IMR-90 (cell line): ENCODE results near the gene ATP10D. TPM values are rescaled to one million over a fixed set of nuclear protein-coding genes. Genes with fewer than 3 reads are reported as not detected.

ENCODE experiments used
- ATAC-seq: fragments of 200-7000 bp; cut with Tn5 transposase; 2 replicates; pipeline ENCODE4 v1.9.1; 2020; ENCODE audit warnings: low read depth, mild to moderate bottlenecking, moderate library complexity
- BruUV-seq: library from RNA; stranded (reverse); fragments of 400-500 nt; replicated peaks from 2 replicates; lab custom pipeline; 2021; lab: Mats Ljungman, UMichigan
- CTCF ChIA-PET: fragments of 300-600 bp; formaldehyde crosslinking; extraction: SDS; loops from one replicate; lab custom pipeline; 2021; ENCODE audit warnings: antibody characterized with exemption; lab: Yijun Ruan, JAX
- POLR2A ChIA-PET: fragments of 300-600 bp; sonication (Branson Sonifier 250); formaldehyde crosslinking; loops from one replicate; lab custom pipeline; 2022; ENCODE audit warnings: antibody characterized with exemption; ENCODE audit not compliant: unreplicated experiment; lab: Charles Lee
- DNase-seq: peaks from one replicate; pipeline ENCODE4 v3.0.0; 2013
- H2AFZ ChIP-seq: replicated peaks from 2 replicates; pipeline ENCODE3; 2013; ENCODE audit warnings: low read length, mild to moderate bottlenecking; ENCODE audit not compliant: poor library complexity
- H2AK5ac ChIP-seq: 2 replicates; pipeline ENCODE4 v1.6.1; 2013; ENCODE audit warnings: low read depth, low read length, inconsistent platforms
- H2AK9ac ChIP-seq: replicated peaks from 2 replicates; pipeline ENCODE3; 2013; ENCODE audit warnings: mild to moderate bottlenecking, low read depth, low read length, moderate library complexity; ENCODE audit not compliant: poor library complexity
- H2BK120ac ChIP-seq: 2 replicates; pipeline ENCODE4 v1.6.1; 2013; ENCODE audit warnings: low read depth, low read length, inconsistent platforms
- H2BK15ac ChIP-seq: 3 replicates; pipeline ENCODE4 v1.6.1; 2013; ENCODE audit warnings: low read depth, low read length, inconsistent platforms
- H2BK20ac ChIP-seq: 2 replicates; pipeline ENCODE4 v1.6.1; 2013; ENCODE audit warnings: low read depth, mild to moderate bottlenecking, inconsistent platforms, low read length, moderate library complexity
- H2BK5ac ChIP-seq: 2 replicates; pipeline ENCODE4 v1.6.1; 2013; ENCODE audit warnings: mild to moderate bottlenecking, low read depth, low read length, inconsistent platforms; ENCODE audit not compliant: poor library complexity, severe bottlenecking
- H3K14ac ChIP-seq: replicated peaks from 2 replicates; pipeline ENCODE4 v1.6.1; 2013; ENCODE audit warnings: low read depth, low read length, inconsistent platforms
- H3K18ac ChIP-seq: 2 replicates; pipeline ENCODE4 v1.6.1; 2013; ENCODE audit warnings: low read depth, low read length, control low read depth
- H3K23ac ChIP-seq: 2 replicates; pipeline ENCODE4 v1.6.1; 2013; ENCODE audit warnings: low read depth, low read length, inconsistent platforms
- H3K27ac ChIP-seq: 2 replicates; pipeline ENCODE4 v1.5.1; 2013; ENCODE audit warnings: mild to moderate bottlenecking, control low read depth, low read length; ENCODE audit not compliant: insufficient read depth
- H3K27me3 ChIP-seq: 2 replicates; pipeline ENCODE4 v1.6.1; 2013; ENCODE audit warnings: low read length; ENCODE audit not compliant: control insufficient read depth, insufficient read depth
- H3K36me3 ChIP-seq: 2 replicates; pipeline ENCODE4 v1.6.1; 2013; ENCODE audit warnings: low read length, mixed read lengths; ENCODE audit not compliant: control insufficient read depth, insufficient read depth
- H3K4ac ChIP-seq: 2 replicates; pipeline ENCODE4 v1.6.1; 2013; ENCODE audit warnings: low read depth, low read length, inconsistent platforms
- H3K4me1 ChIP-seq: 2 replicates; pipeline ENCODE4 v1.6.1; 2013; ENCODE audit warnings: low read length, mixed read lengths; ENCODE audit not compliant: control insufficient read depth, insufficient read depth
- H3K4me2 ChIP-seq: 2 replicates; pipeline ENCODE4 v1.6.1; 2013; ENCODE audit warnings: low read depth, mild to moderate bottlenecking, control low read depth, low read length, moderate library complexity
- H3K4me3 ChIP-seq: 2 replicates; pipeline ENCODE4 v1.5.1; 2013; ENCODE audit warnings: low read depth, mild to moderate bottlenecking, control low read depth, low read length, moderate library complexity; ENCODE audit not compliant: insufficient read depth
- H3K56ac ChIP-seq: 2 replicates; pipeline ENCODE4 v1.6.1; 2013; ENCODE audit warnings: low read length, inconsistent platforms; ENCODE audit not compliant: insufficient read depth; ENCODE audit errors: extremely low read depth
- H3K79me1 ChIP-seq, 2 experiments: 2 replicates each; pipeline ENCODE4 v1.6.1; 2013; ENCODE audit warnings: low read length in 2 of 2, inconsistent platforms in 1 of 2, low read depth in 1 of 2
- H3K9ac ChIP-seq: 2 replicates; pipeline ENCODE4 v1.6.1; 2013; ENCODE audit warnings: low read depth, low read length, control low read depth
- H3K9me1 ChIP-seq: 2 replicates; pipeline ENCODE4 v1.6.1; 2013; ENCODE audit warnings: low read length, inconsistent platforms; ENCODE audit not compliant: insufficient read depth
- H3K9me3 ChIP-seq: 2 replicates; pipeline ENCODE4 v1.6.1; 2013; ENCODE audit warnings: low read length; ENCODE audit not compliant: control insufficient read depth, insufficient read depth
- H4K20me1 ChIP-seq: 2 replicates; pipeline ENCODE4 v1.6.1; 2013; ENCODE audit warnings: low read length, inconsistent platforms; ENCODE audit not compliant: insufficient read depth
- H4K5ac ChIP-seq: 2 replicates; pipeline ENCODE4 v1.6.1; 2013; ENCODE audit warnings: mild to moderate bottlenecking, low read depth, low read length, control low read depth
- H4K8ac ChIP-seq, 2 experiments: 2 replicates each; pipeline ENCODE4 v1.6.1; 2013; ENCODE audit warnings: low read depth in 2 of 2, low read length in 2 of 2, control low read depth in 1 of 2, inconsistent platforms in 1 of 2
- H4K91ac ChIP-seq: 2 replicates; pipeline ENCODE4 v1.6.1; 2013; ENCODE audit warnings: low read depth, low read length, inconsistent platforms; ENCODE audit not compliant: insufficient read depth
- BHLHE40 ChIP-seq: fragments of 150-350 bp; IDR thresholded peaks from 2 replicates; pipeline ENCODE4 v1.6.1; 2016; ENCODE audit warnings: mild to moderate bottlenecking, low read depth, low read length
- CEBPB ChIP-seq: IDR thresholded peaks from 2 replicates; pipeline ENCODE4 v1.6.1; 2012; ENCODE audit warnings: low read depth, low read length, improper control_type of control experiment
- FOS ChIP-seq: fragments of 150-350 bp; IDR thresholded peaks from 2 replicates; pipeline ENCODE4 v1.6.1; 2016; ENCODE audit warnings: low read depth, low read length
- MAFK ChIP-seq: IDR thresholded peaks from 2 replicates; pipeline ENCODE4 v1.6.1; 2012; ENCODE audit warnings: low read depth, low read length, improper control_type of control experiment
- MAZ ChIP-seq: IDR thresholded peaks from 2 replicates; pipeline ENCODE4 v1.6.1; 2012; ENCODE audit warnings: low read depth, mild to moderate bottlenecking, low read length, improper control_type of control experiment, moderate library complexity, borderline replicate concordance
- MXI1 ChIP-seq: IDR thresholded peaks from 2 replicates; pipeline ENCODE4 v1.6.1; 2012; ENCODE audit warnings: low read depth, mild to moderate bottlenecking, low read length, moderate library complexity, borderline replicate concordance
- NFE2L2 ChIP-seq: fragments of 150-350 bp; IDR thresholded peaks from 2 replicates; pipeline ENCODE4 v1.6.1; 2016; ENCODE audit warnings: low read depth, mild to moderate bottlenecking, low read length
- POLR2A ChIP-seq: IDR thresholded peaks from 2 replicates; pipeline ENCODE4 v1.6.1; 2012; ENCODE audit warnings: mild to moderate bottlenecking, low read depth, low read length
- RAD21 ChIP-seq: IDR thresholded peaks from 2 replicates; pipeline ENCODE4 v1.6.1; 2012; ENCODE audit warnings: low read length, improper control_type of control experiment
- RCOR1 ChIP-seq: IDR thresholded peaks from 2 replicates; pipeline ENCODE4 v1.6.1; 2012; ENCODE audit warnings: mild to moderate bottlenecking, low read length, improper control_type of control experiment; ENCODE audit not compliant: insufficient replicate concordance
- SMC3 ChIP-seq: fragments of 150-350 bp; IDR thresholded peaks from 2 replicates; pipeline ENCODE4 v1.6.1; 2016; ENCODE audit warnings: low read depth, mild to moderate bottlenecking, antibody characterized with exemption, low read length, moderate library complexity
- WGBS, 2 experiments: methylation state at CpG; one replicate each; pipeline versions ENCODE4 v1.1.5 to v1.1.7; 2013; ENCODE audit warnings: missing lambda C conversion rate in 2 of 2; ENCODE audit not compliant: insufficient read length in 1 of 2; ENCODE audit errors: extremely low coverage in 2 of 2; 5-methylcytosine and 5-hydroxymethylcytosine counted together
- dilution Hi-C: fragments of 300-500 bp; cut with HindIII; formaldehyde crosslinking; loops from one replicate; pipeline ENCODE4 v1.14.3; 2018; ENCODE audit warnings: low sequenced_read_pairs; ENCODE audit not compliant: unreplicated experiment
- in situ Hi-C: fragments of 300-500 bp; cut with MboI; formaldehyde crosslinking; loops from 3 replicates; pipeline ENCODE4 v1.14.3; 2019; ENCODE audit warnings: low sequenced_read_pairs, inconsistent platforms, mixed read lengths
- intact Hi-C: fragments of 100-400 bp; cut with micrococcal nuclease; formaldehyde crosslinking; loops from 2 replicates; pipeline ENCODE4 v1.10.0; 2022
- polyA plus RNA-seq, 3 experiments: library from polyadenylated mRNA; depleted of rRNA; stranded (reverse); fragments of >200 nt; gene quantifications; 2 replicates each; pipeline ENCODE4 v1.2.3, GENCODE V29; 2012; ENCODE audit warnings: low replicate concordance in 1 of 3
- total RNA-seq: library from RNA; depleted of rRNA; stranded (reverse); fragments of >200 nt; gene quantifications from 2 replicates; pipeline ENCODE4 v1.2.3, GENCODE V29; 2012
- TF ChIP-seq, protein P1 (sequence below): fragments of 150-350 bp; IDR thresholded peaks from 2 replicates; pipeline ENCODE4 v1.6.1; 2016; ENCODE audit warnings: low read depth, mild to moderate bottlenecking, low read length, moderate library complexity, borderline replicate concordance
- TF ChIP-seq, protein P2 (sequence below): fragments of 150-350 bp; IDR thresholded peaks from 2 replicates; pipeline ENCODE4 v1.6.1; 2017; ENCODE audit warnings: mild to moderate bottlenecking, antibody characterized with exemption, low read length, low read depth
- TF ChIP-seq, protein P3 (sequence below): conservative IDR thresholded peaks from 2 replicates; pipeline ENCODE4 v1.5.1; 2012; ENCODE audit warnings: mild to moderate bottlenecking, low read depth, low read length, improper control_type of control experiment

ATP10D gene
- total and polyA plus RNA-seq, 2 of the 4 experiments (the other 2 are of a cell fraction) = 28.9 to 135 TPM

DNA sequence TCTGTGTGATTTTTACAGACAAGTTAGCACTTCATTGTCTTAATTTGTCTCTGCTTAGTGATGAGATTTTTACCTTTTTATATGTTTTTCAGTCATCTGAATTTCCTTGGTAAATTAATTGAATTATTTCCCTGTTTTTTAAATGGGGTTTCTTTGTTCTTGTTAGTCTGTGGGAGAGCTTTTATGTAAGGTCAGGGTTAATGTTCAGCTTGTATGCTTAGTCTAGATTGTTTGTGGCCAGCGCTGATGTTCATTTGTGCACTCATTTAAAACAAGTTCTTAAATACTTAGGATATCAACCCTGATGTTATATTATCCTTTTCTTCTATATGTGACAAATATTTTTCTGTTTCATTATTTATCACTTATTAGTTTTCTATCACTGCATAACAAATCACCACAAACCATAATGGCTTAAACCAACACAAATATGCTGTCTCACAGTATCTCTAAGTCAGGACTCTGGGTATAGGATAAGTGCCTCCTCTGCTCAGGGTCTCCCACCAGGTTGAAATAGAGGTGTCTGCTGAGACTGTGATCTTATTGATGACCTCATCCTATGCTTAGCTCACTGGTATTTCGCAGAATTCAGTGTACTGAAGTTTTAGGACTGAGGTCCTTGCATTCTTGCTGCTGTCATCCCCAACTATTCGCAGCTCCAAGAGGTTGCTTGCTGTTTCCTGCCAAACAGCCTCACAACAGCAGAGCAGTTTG, 53.2 kb downstream of the ATP10D start:
- H3K4ac ChIP-seq = no peak overlapping the region; the same call in 1 of the 2 replicates
- H3K23ac ChIP-seq = no peak overlapping the region
- no peak overlapping the region for H2BK120ac ChIP-seq
- H3K14ac ChIP-seq = no peak overlapping the region
- intact Hi-C loops (no loop called here), dilution Hi-C loops (no loop called here), in situ Hi-C loops (no loop called here)
- peaks cover 2% of the 10 kb centered on the region; the same call in 1 of the 2 replicates for H3K4me1 ChIP-seq
- no peak overlapping the region; the same call in 1 of the 2 replicates for H3K27ac ChIP-seq
- no peak overlapping the region; the same call in 1 of the 2 replicates for H2BK20ac ChIP-seq
- no peak overlapping the region for H3K56ac ChIP-seq
- peaks cover 6% of the 10 kb centered on the region; the same call in 1 of the 2 replicates for H3K9me1 ChIP-seq
- POLR2A ChIA-PET = interaction anchor here (0.6 kb wide), 1 partner anchor 75 kb away, joined by 3 read pairs; the partner anchor contains the start of gene COMMD8
- CTCF ChIA-PET = no interaction called here
- no peak overlapping the region for H4K91ac ChIP-seq
- no peak overlapping the region for H2AFZ ChIP-seq
- WGBS, 2 experiments = no CpG with 5 or more reads among the region's 3 CpGs
- H3K36me3 ChIP-seq = peaks cover 8% of the 10 kb centered on the region
- H3K4me3 ChIP-seq = no peak overlapping the region
- H4K5ac ChIP-seq = peak overlapping the region; percentile 84; the same call in 1 of the 2 replicates
- peak overlapping the region; percentile 43; the same call in 1 of the 2 replicates for H3K18ac ChIP-seq
- H3K79me1 ChIP-seq = peaks cover 12 to 23% of the 10 kb centered on the region in 2 experiments; a peak in 3 of 4 replicates
- H2AK5ac ChIP-seq = no peak overlapping the region; the same call in 1 of the 2 replicates
- no peaks in the 10 kb centered on the region for H4K20me1 ChIP-seq
- no peaks in the 10 kb centered on the region for H3K27me3 ChIP-seq
- H4K8ac ChIP-seq = no peak overlapping the region
- BruUV-seq = no TSS peak
- H3K4me2 ChIP-seq = no peak overlapping the region
- H2BK5ac ChIP-seq = peak overlapping the region; percentile 20
- H3K9me3 ChIP-seq = no peaks in the 10 kb centered on the region
- DNase-seq (peak; percentile 34), ATAC-seq (peak; percentile 40)
- no peak overlapping the region for H3K9ac ChIP-seq
- no peak overlapping the region for H2AK9ac ChIP-seq
- H2BK15ac ChIP-seq = 0 out of 3 replicates have a peak overlapping the region, but pooled peaks have one; percentile 4
- TF ChIP-seq, protein P1, sequence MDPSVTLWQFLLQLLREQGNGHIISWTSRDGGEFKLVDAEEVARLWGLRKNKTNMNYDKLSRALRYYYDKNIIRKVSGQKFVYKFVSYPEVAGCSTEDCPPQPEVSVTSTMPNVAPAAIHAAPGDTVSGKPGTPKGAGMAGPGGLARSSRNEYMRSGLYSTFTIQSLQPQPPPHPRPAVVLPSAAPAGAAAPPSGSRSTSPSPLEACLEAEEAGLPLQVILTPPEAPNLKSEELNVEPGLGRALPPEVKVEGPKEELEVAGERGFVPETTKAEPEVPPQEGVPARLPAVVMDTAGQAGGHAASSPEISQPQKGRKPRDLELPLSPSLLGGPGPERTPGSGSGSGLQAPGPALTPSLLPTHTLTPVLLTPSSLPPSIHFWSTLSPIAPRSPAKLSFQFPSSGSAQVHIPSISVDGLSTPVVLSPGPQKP = no peak
- TF ChIP-seq CEBPB (no peak), RCOR1 (no peak), POLR2A (no peak), FOS (no peak), BHLHE40 (no peak), MAZ (no peak), MAFK (no peak), SMC3 (no peak), NFE2L2 (no peak), RAD21 (no peak), MXI1 (no peak)
- TF ChIP-seq, protein P2, sequence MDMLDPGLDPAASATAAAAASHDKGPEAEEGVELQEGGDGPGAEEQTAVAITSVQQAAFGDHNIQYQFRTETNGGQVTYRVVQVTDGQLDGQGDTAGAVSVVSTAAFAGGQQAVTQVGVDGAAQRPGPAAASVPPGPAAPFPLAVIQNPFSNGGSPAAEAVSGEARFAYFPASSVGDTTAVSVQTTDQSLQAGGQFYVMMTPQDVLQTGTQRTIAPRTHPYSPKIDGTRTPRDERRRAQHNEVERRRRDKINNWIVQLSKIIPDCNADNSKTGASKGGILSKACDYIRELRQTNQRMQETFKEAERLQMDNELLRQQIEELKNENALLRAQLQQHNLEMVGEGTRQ = no peak
- TF ChIP-seq, protein P3, sequence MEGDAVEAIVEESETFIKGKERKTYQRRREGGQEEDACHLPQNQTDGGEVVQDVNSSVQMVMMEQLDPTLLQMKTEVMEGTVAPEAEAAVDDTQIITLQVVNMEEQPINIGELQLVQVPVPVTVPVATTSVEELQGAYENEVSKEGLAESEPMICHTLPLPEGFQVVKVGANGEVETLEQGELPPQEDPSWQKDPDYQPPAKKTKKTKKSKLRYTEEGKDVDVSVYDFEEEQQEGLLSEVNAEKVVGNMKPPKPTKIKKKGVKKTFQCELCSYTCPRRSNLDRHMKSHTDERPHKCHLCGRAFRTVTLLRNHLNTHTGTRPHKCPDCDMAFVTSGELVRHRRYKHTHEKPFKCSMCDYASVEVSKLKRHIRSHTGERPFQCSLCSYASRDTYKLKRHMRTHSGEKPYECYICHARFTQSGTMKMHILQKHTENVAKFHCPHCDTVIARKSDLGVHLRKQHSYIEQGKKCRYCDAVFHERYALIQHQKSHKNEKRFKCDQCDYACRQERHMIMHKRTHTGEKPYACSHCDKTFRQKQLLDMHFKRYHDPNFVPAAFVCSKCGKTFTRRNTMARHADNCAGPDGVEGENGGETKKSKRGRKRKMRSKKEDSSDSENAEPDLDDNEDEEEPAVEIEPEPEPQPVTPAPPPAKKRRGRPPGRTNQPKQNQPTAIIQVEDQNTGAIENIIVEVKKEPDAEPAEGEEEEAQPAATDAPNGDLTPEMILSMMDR = no peak
